Mammary epithelial cell (primary cell): ENCODE results near the gene UACA.

ENCODE experiments used
- EZH2 ChIP-seq: IDR thresholded peaks from 2 replicates; pipeline ENCODE4 v1.6.1; 2012; ENCODE audit warnings: low read length, inconsistent platforms, borderline replicate concordance
- TF ChIP-seq, protein P1 (sequence below), 2 donors: IDR thresholded peaks in 1 of 2; conservative IDR thresholded peaks in 1 of 2; 2 replicates each; pipeline ENCODE4 v1.5.1; 2011 to 2012; ENCODE audit warnings: inconsistent platforms in 2 of 2, low read length in 2 of 2, mild to moderate bottlenecking in 2 of 2, control low read depth in 1 of 2, low read depth in 1 of 2; ENCODE audit not compliant: insufficient read depth in 1 of 2; ENCODE audit errors: extremely low read depth in 1 of 2

DNA sequence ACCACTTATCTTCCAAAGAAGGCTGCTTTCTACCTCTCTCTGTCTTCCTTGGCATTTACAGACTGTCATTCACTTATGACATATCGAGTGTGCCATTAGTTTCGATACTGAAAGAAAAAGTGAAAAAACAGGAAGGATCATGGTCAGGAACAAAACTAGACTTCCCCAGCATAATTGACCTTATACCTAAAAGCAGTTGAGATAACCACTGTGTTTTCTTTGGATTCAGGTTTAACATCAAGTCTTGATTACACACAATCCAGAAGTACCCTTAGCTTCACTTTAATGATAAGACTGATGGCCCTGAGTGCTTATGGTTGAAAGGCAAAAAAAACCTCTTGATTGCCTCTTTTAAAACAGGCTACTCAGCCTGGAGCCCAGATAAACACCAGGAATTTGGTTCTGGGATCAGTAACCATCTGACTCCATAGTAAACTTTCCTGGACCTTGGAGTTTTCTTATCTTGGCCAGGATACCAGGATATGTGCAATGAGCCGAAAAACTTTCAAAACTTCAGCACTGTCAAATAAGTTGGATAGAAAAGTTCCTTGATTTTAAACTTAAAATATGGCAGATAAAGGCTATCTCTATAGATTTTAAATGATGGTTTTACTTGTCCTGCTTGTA, 5.0 kb upstream of the UACA start:
- TF ChIP-seq, protein P1, sequence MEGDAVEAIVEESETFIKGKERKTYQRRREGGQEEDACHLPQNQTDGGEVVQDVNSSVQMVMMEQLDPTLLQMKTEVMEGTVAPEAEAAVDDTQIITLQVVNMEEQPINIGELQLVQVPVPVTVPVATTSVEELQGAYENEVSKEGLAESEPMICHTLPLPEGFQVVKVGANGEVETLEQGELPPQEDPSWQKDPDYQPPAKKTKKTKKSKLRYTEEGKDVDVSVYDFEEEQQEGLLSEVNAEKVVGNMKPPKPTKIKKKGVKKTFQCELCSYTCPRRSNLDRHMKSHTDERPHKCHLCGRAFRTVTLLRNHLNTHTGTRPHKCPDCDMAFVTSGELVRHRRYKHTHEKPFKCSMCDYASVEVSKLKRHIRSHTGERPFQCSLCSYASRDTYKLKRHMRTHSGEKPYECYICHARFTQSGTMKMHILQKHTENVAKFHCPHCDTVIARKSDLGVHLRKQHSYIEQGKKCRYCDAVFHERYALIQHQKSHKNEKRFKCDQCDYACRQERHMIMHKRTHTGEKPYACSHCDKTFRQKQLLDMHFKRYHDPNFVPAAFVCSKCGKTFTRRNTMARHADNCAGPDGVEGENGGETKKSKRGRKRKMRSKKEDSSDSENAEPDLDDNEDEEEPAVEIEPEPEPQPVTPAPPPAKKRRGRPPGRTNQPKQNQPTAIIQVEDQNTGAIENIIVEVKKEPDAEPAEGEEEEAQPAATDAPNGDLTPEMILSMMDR (conservative IDR thresholded peaks at IDR 0.05 in 1 of 2, IDR thresholded peaks at IDR 0.05 in 1 of 2; ENCODE audit: extremely low read depth in 1 of 2, insufficient read depth in 1 of 2, low read depth in 1 of 2, low read length in 2 of 2) = no peak
- no peak for TF ChIP-seq EZH2
